C4-2B (cell line): ENCODE results near the gene XPO6.

Source experiments
- ZFX ChIP-seq: fragments of 450-650 bp; IDR thresholded peaks from 2 replicates; pipeline ENCODE4 v1.6.1; 2017
- TF ChIP-seq, protein P1 (sequence below): fragments of 450-650 bp; conservative IDR thresholded peaks from 2 replicates; pipeline ENCODE4 v1.5.1; 2017; ENCODE audit warnings: mild to moderate bottlenecking

DNA sequence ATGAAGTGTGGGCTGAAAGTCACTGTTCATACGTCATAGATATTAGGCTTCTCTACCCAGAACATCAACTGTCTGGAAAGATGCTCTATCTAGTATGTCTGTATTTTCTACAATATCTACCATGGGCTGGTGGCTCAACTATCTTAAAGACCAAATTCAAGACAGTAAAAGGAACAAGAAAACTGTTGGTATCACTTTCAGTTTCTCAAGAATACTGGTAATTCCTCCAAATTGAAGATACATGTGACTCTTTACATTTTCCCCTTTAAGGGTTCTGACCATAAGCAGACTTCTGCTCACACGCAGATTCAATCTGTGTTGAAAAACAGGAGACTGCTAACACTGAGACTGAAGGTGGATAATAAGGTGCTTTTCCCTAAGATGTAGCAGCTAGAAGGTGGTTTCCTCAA lies 24.2 kb downstream of the XPO6 start:
- TF ChIP-seq, protein P1, sequence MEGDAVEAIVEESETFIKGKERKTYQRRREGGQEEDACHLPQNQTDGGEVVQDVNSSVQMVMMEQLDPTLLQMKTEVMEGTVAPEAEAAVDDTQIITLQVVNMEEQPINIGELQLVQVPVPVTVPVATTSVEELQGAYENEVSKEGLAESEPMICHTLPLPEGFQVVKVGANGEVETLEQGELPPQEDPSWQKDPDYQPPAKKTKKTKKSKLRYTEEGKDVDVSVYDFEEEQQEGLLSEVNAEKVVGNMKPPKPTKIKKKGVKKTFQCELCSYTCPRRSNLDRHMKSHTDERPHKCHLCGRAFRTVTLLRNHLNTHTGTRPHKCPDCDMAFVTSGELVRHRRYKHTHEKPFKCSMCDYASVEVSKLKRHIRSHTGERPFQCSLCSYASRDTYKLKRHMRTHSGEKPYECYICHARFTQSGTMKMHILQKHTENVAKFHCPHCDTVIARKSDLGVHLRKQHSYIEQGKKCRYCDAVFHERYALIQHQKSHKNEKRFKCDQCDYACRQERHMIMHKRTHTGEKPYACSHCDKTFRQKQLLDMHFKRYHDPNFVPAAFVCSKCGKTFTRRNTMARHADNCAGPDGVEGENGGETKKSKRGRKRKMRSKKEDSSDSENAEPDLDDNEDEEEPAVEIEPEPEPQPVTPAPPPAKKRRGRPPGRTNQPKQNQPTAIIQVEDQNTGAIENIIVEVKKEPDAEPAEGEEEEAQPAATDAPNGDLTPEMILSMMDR = no peak
- no peak for TF ChIP-seq ZFX
